ENCODE results near the gene TMC6. TPM values are rescaled to one million over a fixed set of nuclear protein-coding genes. Genes with fewer than 3 reads are reported as not detected.
A peak's percentile ranks its signal among the peaks of the same experiment; 100 is the strongest.

The TMC6 gene
- total and polyA plus RNA-seq, 2 of the 13 experiments (the other 11 are each of a cell fraction or from before 2014, with no cell fraction given) = 48.4 to 99.1 TPM

DNA sequence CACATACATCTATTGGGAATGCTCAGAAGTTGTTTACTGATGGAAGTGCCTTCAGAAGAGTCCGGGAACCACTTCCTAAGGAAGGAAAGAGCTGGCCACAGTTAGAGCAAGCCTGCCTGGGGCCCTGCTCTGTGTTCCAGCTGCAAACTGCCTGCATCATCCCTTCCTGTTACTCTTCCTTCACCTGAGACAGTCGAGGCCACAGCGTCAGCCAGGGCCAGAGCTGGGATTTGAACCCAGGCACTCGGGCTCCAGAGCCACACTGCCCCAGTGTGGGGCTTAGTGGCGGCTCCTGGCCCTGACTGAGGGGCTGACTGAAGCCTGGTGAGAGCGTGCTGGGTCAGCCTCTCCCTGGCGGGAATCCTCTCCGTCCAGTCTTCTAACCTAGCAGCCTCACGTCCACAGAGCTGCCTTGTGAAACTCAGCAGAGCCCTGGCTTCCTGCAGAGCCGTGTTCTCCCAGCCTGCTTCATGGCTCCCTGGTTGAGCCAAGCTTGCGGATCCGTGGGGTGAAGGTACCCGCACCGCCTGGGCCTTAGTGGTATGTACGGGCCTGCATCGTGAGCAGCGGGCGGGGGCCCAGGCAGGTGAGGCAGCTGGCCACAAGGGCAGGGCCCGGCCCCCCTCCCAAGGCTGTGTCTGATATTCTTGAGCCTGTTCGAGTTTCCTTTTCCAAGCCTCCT is 13.0 kb upstream of the TMC6 start (continued):
- TF ChIP-seq, protein P1, sequence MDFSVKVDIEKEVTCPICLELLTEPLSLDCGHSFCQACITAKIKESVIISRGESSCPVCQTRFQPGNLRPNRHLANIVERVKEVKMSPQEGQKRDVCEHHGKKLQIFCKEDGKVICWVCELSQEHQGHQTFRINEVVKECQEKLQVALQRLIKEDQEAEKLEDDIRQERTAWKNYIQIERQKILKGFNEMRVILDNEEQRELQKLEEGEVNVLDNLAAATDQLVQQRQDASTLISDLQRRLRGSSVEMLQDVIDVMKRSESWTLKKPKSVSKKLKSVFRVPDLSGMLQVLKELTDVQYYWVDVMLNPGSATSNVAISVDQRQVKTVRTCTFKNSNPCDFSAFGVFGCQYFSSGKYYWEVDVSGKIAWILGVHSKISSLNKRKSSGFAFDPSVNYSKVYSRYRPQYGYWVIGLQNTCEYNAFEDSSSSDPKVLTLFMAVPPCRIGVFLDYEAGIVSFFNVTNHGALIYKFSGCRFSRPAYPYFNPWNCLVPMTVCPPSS (IDR thresholded peaks at IDR 0.05) = no peak
- TF ChIP-seq ZNF292 (CRISPR knock-in tag; IDR thresholded peaks at IDR 0.05; ENCODE audit: borderline replicate concordance, low read depth) = no peak
- no peak for TF ChIP-seq TSC22D2 (CRISPR knock-in tag; IDR thresholded peaks at IDR 0.05; ENCODE audit: borderline replicate concordance)
- no peak for TF ChIP-seq NFE2L2 (IDR thresholded peaks at IDR 0.05; ENCODE audit: low read length)
- no peak for TF ChIP-seq PCBP2 (optimal IDR thresholded peaks at IDR 0.05; ENCODE audit: low read depth, low read length, poor library complexity, severe bottlenecking)
- TF ChIP-seq, protein P2, sequence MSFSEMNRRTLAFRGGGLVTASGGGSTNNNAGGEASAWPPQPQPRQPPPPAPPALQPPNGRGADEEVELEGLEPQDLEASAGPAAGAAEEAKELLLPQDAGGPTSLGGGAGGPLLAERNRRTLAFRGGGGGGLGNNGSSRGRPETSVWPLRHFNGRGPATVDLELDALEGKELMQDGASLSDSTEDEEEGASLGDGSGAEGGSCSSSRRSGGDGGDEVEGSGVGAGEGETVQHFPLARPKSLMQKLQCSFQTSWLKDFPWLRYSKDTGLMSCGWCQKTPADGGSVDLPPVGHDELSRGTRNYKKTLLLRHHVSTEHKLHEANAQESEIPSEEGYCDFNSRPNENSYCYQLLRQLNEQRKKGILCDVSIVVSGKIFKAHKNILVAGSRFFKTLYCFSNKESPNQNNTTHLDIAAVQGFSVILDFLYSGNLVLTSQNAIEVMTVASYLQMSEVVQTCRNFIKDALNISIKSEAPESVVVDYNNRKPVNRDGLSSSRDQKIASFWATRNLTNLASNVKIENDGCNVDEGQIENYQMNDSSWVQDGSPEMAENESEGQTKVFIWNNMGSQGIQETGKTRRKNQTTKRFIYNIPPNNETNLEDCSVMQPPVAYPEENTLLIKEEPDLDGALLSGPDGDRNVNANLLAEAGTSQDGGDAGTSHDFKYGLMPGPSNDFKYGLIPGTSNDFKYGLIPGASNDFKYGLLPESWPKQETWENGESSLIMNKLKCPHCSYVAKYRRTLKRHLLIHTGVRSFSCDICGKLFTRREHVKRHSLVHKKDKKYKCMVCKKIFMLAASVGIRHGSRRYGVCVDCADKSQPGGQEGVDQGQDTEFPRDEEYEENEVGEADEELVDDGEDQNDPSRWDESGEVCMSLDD (CRISPR knock-in tag; IDR thresholded peaks at IDR 0.05; ENCODE audit: borderline replicate concordance) = no peak
- TF ChIP-seq ZNF251 (CRISPR knock-in tag; IDR thresholded peaks at IDR 0.05) = no peak
- 0 out of 2 replicates have a peak, but pooled peaks have one; percentile 15 for TF ChIP-seq ZNF768 (CRISPR knock-in tag; IDR thresholded peaks at IDR 0.05)
- TF ChIP-seq, protein P3, sequence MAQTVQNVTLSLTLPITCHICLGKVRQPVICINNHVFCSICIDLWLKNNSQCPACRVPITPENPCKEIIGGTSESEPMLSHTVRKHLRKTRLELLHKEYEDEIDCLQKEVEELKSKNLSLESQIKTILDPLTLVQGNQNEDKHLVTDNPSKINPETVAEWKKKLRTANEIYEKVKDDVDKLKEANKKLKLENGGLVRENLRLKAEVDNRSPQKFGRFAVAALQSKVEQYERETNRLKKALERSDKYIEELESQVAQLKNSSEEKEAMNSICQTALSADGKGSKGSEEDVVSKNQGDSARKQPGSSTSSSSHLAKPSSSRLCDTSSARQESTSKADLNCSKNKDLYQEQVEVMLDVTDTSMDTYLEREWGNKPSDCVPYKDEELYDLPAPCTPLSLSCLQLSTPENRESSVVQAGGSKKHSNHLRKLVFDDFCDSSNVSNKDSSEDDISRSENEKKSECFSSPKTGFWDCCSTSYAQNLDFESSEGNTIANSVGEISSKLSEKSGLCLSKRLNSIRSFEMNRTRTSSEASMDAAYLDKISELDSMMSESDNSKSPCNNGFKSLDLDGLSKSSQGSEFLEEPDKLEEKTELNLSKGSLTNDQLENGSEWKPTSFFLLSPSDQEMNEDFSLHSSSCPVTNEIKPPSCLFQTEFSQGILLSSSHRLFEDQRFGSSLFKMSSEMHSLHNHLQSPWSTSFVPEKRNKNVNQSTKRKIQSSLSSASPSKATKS (CRISPR knock-in tag; IDR thresholded peaks at IDR 0.05) = no peak
- no peak for TF ChIP-seq NBN (conservative IDR thresholded peaks at IDR 0.05)
- 0 out of 2 replicates have a peak, but pooled peaks have one; percentile 22 for TF ChIP-seq RNF2 (conservative IDR thresholded peaks at IDR 0.05; ENCODE audit: low read depth)
- TF ChIP-seq, protein P4, sequence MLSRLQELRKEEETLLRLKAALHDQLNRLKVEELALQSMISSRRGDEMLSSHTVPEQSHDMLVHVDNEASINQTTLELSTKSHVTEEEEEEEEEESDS (CRISPR knock-in tag; IDR thresholded peaks at IDR 0.05; ENCODE audit: borderline replicate concordance) = no peak
- no peak for TF ChIP-seq ADNP (CRISPR knock-in tag; IDR thresholded peaks at IDR 0.05)
- TF ChIP-seq SOX5 (CRISPR knock-in tag; IDR thresholded peaks at IDR 0.05; ENCODE audit: borderline replicate concordance) = no peak
- TF ChIP-seq, protein P5, sequence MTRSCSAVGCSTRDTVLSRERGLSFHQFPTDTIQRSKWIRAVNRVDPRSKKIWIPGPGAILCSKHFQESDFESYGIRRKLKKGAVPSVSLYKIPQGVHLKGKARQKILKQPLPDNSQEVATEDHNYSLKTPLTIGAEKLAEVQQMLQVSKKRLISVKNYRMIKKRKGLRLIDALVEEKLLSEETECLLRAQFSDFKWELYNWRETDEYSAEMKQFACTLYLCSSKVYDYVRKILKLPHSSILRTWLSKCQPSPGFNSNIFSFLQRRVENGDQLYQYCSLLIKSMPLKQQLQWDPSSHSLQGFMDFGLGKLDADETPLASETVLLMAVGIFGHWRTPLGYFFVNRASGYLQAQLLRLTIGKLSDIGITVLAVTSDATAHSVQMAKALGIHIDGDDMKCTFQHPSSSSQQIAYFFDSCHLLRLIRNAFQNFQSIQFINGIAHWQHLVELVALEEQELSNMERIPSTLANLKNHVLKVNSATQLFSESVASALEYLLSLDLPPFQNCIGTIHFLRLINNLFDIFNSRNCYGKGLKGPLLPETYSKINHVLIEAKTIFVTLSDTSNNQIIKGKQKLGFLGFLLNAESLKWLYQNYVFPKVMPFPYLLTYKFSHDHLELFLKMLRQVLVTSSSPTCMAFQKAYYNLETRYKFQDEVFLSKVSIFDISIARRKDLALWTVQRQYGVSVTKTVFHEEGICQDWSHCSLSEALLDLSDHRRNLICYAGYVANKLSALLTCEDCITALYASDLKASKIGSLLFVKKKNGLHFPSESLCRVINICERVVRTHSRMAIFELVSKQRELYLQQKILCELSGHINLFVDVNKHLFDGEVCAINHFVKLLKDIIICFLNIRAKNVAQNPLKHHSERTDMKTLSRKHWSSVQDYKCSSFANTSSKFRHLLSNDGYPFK (CRISPR knock-in tag; IDR thresholded peaks at IDR 0.05; ENCODE audit: borderline replicate concordance) = peak; percentile 16; the same call in 1 of the 2 replicates
- no peak for TF ChIP-seq SIX1 (CRISPR knock-in tag; IDR thresholded peaks at IDR 0.05; ENCODE audit: borderline replicate concordance)
- no peak for TF ChIP-seq MAFF (IDR thresholded peaks at IDR 0.05; ENCODE audit: low read depth, low read length)
- TF ChIP-seq ZFP36 (IDR thresholded peaks at IDR 0.05; ENCODE audit: borderline replicate concordance, low read depth, low read length, partially characterized antibody) = no peak
- TF ChIP-seq ZNF792 (CRISPR knock-in tag; IDR thresholded peaks at IDR 0.05) = no peak
- TF ChIP-seq ZNF225 (CRISPR knock-in tag; IDR thresholded peaks at IDR 0.05) = peak; percentile 49; the same call in 1 of the 2 replicates
- no peak for TF ChIP-seq ZNF883 (CRISPR knock-in tag; IDR thresholded peaks at IDR 0.05; ENCODE audit: not compliant biosample characterization)

All from HepG2 (cell line).